Endothelial cell (in vitro differentiated cells): ENCODE data around the gene HEG1. TPM values are rescaled to one million over a fixed set of nuclear protein-coding genes. Genes with fewer than 3 reads are reported as not detected.

Experiments used
- DNase-seq: peaks from one replicate; pipeline ENCODE4 v3.0.0; 2021; ENCODE audit warnings: low spot score
- H3K27ac Mint-ChIP-seq: one replicate; pipeline ENCODE4 v1.8.0; 2021; ENCODE audit warnings: mixed read lengths, inconsistent platforms; ENCODE audit not compliant: unreplicated experiment
- H3K27me3 Mint-ChIP-seq: one replicate; pipeline ENCODE4 v1.8.0; 2021; ENCODE audit warnings: mild to moderate bottlenecking, moderate library complexity, mixed read lengths, inconsistent platforms; ENCODE audit not compliant: unreplicated experiment
- H3K36me3 Mint-ChIP-seq: one replicate; pipeline ENCODE4 v1.8.0; 2021; ENCODE audit warnings: mild to moderate bottlenecking, low read depth, mixed read lengths, inconsistent platforms; ENCODE audit not compliant: unreplicated experiment
- H3K4me1 Mint-ChIP-seq: one replicate; pipeline ENCODE4 v1.8.0; 2021; ENCODE audit warnings: mild to moderate bottlenecking, mixed read lengths, inconsistent platforms; ENCODE audit not compliant: unreplicated experiment
- H3K4me3 Mint-ChIP-seq: one replicate; pipeline ENCODE4 v1.8.0; 2021; ENCODE audit warnings: mild to moderate bottlenecking, mixed read lengths, inconsistent platforms; ENCODE audit not compliant: unreplicated experiment
- H3K9me3 Mint-ChIP-seq: one replicate; pipeline ENCODE4 v1.8.0; 2021; ENCODE audit warnings: mixed read lengths, inconsistent platforms; ENCODE audit not compliant: unreplicated experiment
- CTCF ChIP-seq: fragments of 200-600 bp; sonication (generic); IDR thresholded peaks from one replicate; pipeline ENCODE4 v1.5.0; 2021; ENCODE audit warnings: antibody characterized with exemption; ENCODE audit not compliant: unreplicated experiment
- total RNA-seq: library from RNA; stranded (reverse); fragmentation: NEBNext Ultra II Directional; extraction: Animal tissue kit (Norgen Biotek cat#: 25700); gene quantifications from one replicate; pipeline ENCODE4 v1.2.1, GENCODE V29; 2021; ENCODE audit not compliant: unreplicated experiment

HEG1 gene
- total RNA-seq, 1 donor from 2014 or later: 17.1 TPM

GRCh38 chr3:124924741-124925140 lies 131.1 kb downstream of the HEG1 start:
- peaks cover 2% of the 10 kb centered on the region for H3K27me3 Mint-ChIP-seq
- no peak for DNase-seq
- no peak overlapping the region for H3K4me3 Mint-ChIP-seq
- H3K4me1 Mint-ChIP-seq: no peaks in the 10 kb centered on the region
- no peaks in the 10 kb centered on the region for H3K36me3 Mint-ChIP-seq
- no peak for TF ChIP-seq CTCF
- H3K9me3 Mint-ChIP-seq: no peaks in the 10 kb centered on the region
- H3K27ac Mint-ChIP-seq: no peak overlapping the region

GRCh38 chr3:124923833-124924232 lies 132.0 kb downstream of the HEG1 start:
- H3K27me3 Mint-ChIP-seq: peaks cover 2% of the 10 kb centered on the region
- H3K4me3 Mint-ChIP-seq: no peak overlapping the region
- H3K27ac Mint-ChIP-seq: no peak overlapping the region
- no peak for DNase-seq
- no peaks in the 10 kb centered on the region for H3K4me1 Mint-ChIP-seq
- no peaks in the 10 kb centered on the region for H3K36me3 Mint-ChIP-seq
- no peak for TF ChIP-seq CTCF
- no peaks in the 10 kb centered on the region for H3K9me3 Mint-ChIP-seq

DNA sequence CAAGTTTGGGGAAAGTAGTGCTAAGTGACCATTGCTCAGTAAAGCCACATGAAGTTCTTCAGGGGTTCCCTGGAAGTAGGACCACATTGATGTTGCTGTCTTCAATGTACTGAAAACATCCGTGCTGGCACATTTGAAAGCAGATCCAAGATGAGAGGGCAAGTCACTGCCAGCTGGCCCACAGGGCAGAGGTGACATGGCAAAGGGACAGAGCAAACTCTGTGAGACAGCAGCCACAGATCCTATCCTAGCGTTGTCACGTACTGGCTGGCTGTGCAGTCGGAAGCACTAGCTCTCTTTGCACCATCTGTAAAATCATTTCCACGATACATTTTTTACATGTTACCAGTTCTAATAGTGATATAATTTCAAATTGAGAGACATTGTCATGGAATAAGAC lies 135.1 kb downstream of the HEG1 start:
- no peak for TF ChIP-seq CTCF

GRCh38 chr3:124919756-124920155 lies 136.0 kb downstream of the HEG1 start:
- no peaks in the 10 kb centered on the region for H3K36me3 Mint-ChIP-seq
- H3K27ac Mint-ChIP-seq: no peak overlapping the region
- TF ChIP-seq CTCF: no peak
- no peaks in the 10 kb centered on the region for H3K9me3 Mint-ChIP-seq
- DNase-seq: no peak
- peaks cover 3% of the 10 kb centered on the region for H3K27me3 Mint-ChIP-seq
- H3K4me1 Mint-ChIP-seq: no peaks in the 10 kb centered on the region
- no peak overlapping the region for H3K4me3 Mint-ChIP-seq

More for the DNA sequence above, 135.1 kb downstream of the HEG1 start:
- no peak overlapping the region for H3K4me3 Mint-ChIP-seq
- H3K9me3 Mint-ChIP-seq: no peaks in the 10 kb centered on the region
- peaks cover 3% of the 10 kb centered on the region for H3K27me3 Mint-ChIP-seq
- DNase-seq: no peak
- H3K27ac Mint-ChIP-seq: no peak overlapping the region
- no peaks in the 10 kb centered on the region for H3K36me3 Mint-ChIP-seq
- no peaks in the 10 kb centered on the region for H3K4me1 Mint-ChIP-seq

DNA sequence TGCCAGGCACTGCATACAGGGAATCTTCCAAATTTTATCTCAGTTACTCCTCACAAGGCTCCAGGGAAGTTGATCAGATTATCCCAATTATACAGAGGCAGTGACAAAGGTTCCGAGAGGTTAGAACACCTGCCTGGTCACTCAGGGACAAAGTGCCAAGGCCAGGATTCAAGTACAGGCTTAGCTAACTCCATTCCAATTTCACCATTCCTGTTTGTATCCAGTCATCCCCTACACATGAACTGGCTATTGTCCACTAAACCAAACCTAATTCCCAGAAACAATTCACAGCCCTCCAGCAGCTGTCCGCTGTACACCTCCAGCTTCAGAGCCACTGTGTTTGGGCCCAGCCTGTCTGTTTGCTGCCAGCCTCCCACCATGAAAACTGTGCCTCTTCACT lies 137.3 kb downstream of the HEG1 start:
- Mint-ChIP-seq H3K4me3 (no peak overlapping the region), H3K36me3 (no peaks in the 10 kb centered on the region), H3K4me1 (no peaks in the 10 kb centered on the region), H3K27me3 (peaks cover 2% of the 10 kb centered on the region), H3K27ac (no peak overlapping the region), H3K9me3 (no peaks in the 10 kb centered on the region)
- no peak for TF ChIP-seq CTCF
- no peak for DNase-seq
